ENCODE data around the gene SZT2. TPM values are rescaled to one million over a fixed set of nuclear protein-coding genes. Genes with fewer than 3 reads are reported as not detected.

The SZT2 gene
- total and polyA plus RNA-seq, 2 of the 13 experiments (the other 11 are each of a cell fraction or from before 2014, with no cell fraction given), result 8.0 to 8.8 TPM

DNA sequence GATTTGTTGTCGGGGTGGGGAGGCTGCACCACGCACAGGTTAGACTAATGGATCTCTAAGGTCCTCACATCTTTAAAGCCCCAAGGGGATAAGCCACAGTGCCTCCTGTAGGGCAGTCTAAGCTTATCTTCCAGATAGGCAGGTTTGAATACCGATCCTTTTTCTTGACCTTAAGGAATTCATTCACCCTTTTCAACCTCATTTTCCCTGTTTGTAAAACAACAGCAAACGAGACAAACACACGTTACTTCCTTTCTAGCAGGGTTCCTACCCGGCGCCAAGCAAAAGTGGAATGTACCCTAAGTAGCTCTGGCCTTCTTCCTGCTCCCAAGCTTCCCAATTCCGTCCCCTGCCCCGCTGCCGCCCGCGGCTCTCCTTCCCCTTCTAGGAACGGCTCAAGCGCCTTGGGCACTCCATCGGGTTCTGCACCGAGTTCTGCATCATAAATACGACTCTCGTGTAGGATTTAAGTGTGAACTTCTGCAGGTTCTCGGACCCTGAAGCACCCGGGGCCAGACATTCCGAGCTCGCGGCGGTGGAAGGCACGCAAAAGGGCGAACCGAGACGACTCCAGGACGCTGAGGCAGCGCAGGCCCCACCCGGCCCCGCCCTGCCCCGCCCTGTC is 31.5 kb upstream of the SZT2 start (continued):
- TF ChIP-seq UBTF (CRISPR knock-in tag; IDR thresholded peaks at IDR 0.05) (peak; percentile 57), KLF12 (CRISPR knock-in tag; IDR thresholded peaks at IDR 0.05; ENCODE audit: borderline replicate concordance) (peak; percentile 82; the same call in 1 of the 2 replicates), SNAPC2 (CRISPR knock-in tag; IDR thresholded peaks at IDR 0.05) (no peak), ZNF776 (CRISPR knock-in tag; IDR thresholded peaks at IDR 0.05) (no peak), POLR2G (IDR thresholded peaks at IDR 0.05; ENCODE audit: low read depth, low read length) (peak; percentile 58), ZNF12 (CRISPR knock-in tag; IDR thresholded peaks at IDR 0.05) (0 out of 2 replicates have a peak, but pooled peaks have one; percentile 16), YEATS4 (CRISPR knock-in tag; IDR thresholded peaks at IDR 0.05; ENCODE audit: borderline replicate concordance) (peak; percentile 39; the same call in 1 of the 2 replicates), NPAS2 (CRISPR knock-in tag; IDR thresholded peaks at IDR 0.05; ENCODE audit: borderline replicate concordance) (no peak), HBP1 (CRISPR knock-in tag; IDR thresholded peaks at IDR 0.05; ENCODE audit: low read depth) (no peak), THAP9 (CRISPR knock-in tag; IDR thresholded peaks at IDR 0.05; ENCODE audit: borderline replicate concordance) (peak; percentile 42; the same call in 1 of the 2 replicates), ZSCAN20 (CRISPR knock-in tag; IDR thresholded peaks at IDR 0.05; ENCODE audit: borderline replicate concordance) (no peak), ZNF691 (CRISPR knock-in tag; IDR thresholded peaks at IDR 0.05; ENCODE audit: borderline replicate concordance, low read depth) (no peak), ZNF558 (CRISPR knock-in tag; IDR thresholded peaks at IDR 0.05; ENCODE audit: borderline replicate concordance) (no peak)
- TF ChIP-seq, protein P1, sequence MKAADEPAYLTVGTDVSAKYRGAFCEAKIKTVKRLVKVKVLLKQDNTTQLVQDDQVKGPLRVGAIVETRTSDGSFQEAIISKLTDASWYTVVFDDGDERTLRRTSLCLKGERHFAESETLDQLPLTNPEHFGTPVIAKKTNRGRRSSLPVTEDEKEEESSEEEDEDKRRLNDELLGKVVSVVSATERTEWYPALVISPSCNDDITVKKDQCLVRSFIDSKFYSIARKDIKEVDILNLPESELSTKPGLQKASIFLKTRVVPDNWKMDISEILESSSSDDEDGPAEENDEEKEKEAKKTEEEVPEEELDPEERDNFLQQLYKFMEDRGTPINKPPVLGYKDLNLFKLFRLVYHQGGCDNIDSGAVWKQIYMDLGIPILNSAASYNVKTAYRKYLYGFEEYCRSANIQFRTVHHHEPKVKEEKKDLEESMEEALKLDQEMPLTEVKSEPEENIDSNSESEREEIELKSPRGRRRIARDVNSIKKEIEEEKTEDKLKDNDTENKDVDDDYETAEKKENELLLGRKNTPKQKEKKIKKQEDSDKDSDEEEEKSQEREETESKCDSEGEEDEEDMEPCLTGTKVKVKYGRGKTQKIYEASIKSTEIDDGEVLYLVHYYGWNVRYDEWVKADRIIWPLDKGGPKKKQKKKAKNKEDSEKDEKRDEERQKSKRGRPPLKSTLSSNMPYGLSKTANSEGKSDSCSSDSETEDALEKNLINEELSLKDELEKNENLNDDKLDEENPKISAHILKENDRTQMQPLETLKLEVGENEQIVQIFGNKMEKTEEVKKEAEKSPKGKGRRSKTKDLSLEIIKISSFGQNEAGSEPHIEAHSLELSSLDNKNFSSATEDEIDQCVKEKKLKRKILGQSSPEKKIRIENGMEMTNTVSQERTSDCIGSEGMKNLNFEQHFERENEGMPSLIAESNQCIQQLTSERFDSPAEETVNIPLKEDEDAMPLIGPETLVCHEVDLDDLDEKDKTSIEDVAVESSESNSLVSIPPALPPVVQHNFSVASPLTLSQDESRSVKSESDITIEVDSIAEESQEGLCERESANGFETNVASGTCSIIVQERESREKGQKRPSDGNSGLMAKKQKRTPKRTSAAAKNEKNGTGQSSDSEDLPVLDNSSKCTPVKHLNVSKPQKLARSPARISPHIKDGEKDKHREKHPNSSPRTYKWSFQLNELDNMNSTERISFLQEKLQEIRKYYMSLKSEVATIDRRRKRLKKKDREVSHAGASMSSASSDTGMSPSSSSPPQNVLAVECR (CRISPR knock-in tag; IDR thresholded peaks at IDR 0.05; ENCODE audit: borderline replicate concordance), result no peak
- TF ChIP-seq, protein P2, sequence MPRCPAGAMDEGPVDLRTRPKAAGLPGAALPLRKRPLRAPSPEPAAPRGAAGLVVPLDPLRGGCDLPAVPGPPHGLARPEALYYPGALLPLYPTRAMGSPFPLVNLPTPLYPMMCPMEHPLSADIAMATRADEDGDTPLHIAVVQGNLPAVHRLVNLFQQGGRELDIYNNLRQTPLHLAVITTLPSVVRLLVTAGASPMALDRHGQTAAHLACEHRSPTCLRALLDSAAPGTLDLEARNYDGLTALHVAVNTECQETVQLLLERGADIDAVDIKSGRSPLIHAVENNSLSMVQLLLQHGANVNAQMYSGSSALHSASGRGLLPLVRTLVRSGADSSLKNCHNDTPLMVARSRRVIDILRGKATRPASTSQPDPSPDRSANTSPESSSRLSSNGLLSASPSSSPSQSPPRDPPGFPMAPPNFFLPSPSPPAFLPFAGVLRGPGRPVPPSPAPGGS (CRISPR knock-in tag; IDR thresholded peaks at IDR 0.05), result no peak
